ENCODE data around the gene TLN1. TPM values are rescaled to one million over a fixed set of nuclear protein-coding genes. Genes with fewer than 3 reads are reported as not detected.
A peak's percentile ranks its signal among the peaks of the same experiment; 100 is the strongest.

Gene TLN1
- total RNA-seq, 4 donors from 2014 or later, result 934 to 1,435 (median 1,196) TPM

- Histone ChIP-seq H3K4me3 (no peak overlapping the region), H3K36me3 (peaks cover 100% of the 10 kb centered on the region in 4 donors)
Measured at GRCh38 chr9:35703906-35704672, 27.9 kb downstream of the TLN1 start.

GRCh38 chr9:35702696-35703095, 29.3 kb downstream of the TLN1 start:
- TF ChIP-seq EP300 (IDR thresholded peaks at IDR 0.05) (no peak), POLR2AphosphoS5 (IDR thresholded peaks at IDR 0.05) (no peak), POLR2A (IDR thresholded peaks at IDR 0.05; ENCODE audit: low read depth) (no peak), CTCF (IDR thresholded peaks at IDR 0.05) (no peak)
- no peak overlapping the region for H3K4me3 ChIP-seq
- peaks cover 0 to 39% (median 14%) of the 10 kb centered on the region in 4 donors for H3K4me1 ChIP-seq
- H3K27me3 ChIP-seq, result no peaks in the 10 kb centered on the region
- no peaks in the 10 kb centered on the region for H3K9me3 ChIP-seq
- WGBS, result 96% methylated on average over 7 of the region's 7 CpGs
- H3K27ac ChIP-seq (replicated peaks in 1 of 4), result peak overlapping the region; percentile 69 to 98 (median 96)
- intact Hi-C loops (cut with DNase I), result no loop called here
- no peak for DNase-seq (ENCODE audit: extremely low spot score)
- peaks cover 100% of the 10 kb centered on the region in 4 donors for H3K36me3 ChIP-seq

More at GRCh38 chr9:35703906-35704672, 27.9 kb downstream of the TLN1 start:
- Histone ChIP-seq H3K9me3 (no peaks in the 10 kb centered on the region), H3K27ac (replicated peaks in 1 of 4) (peak overlapping the region; percentile 69 to 98 (median 96)), H3K4me1 (peaks cover 0 to 25% (median 1%) of the 10 kb centered on the region in 4 donors), H3K27me3 (no peaks in the 10 kb centered on the region)
- 93% methylated on average over 15 of the region's 26 CpGs for WGBS
- DNase-seq (ENCODE audit: extremely low spot score), result no peak
- intact Hi-C loops (cut with DNase I), result no loop called here
- TF ChIP-seq POLR2AphosphoS5 (IDR thresholded peaks at IDR 0.05) (peak in 1 of 2 donors; percentile 10), CTCF (IDR thresholded peaks at IDR 0.05) (no peak)

- no peak for TF ChIP-seq POLR2AphosphoS5 (IDR thresholded peaks at IDR 0.05)
- no peak for TF ChIP-seq POLR2A (IDR thresholded peaks at IDR 0.05; ENCODE audit: low read depth)
- TF ChIP-seq CTCF (IDR thresholded peaks at IDR 0.05), result no peak
- TF ChIP-seq EP300 (IDR thresholded peaks at IDR 0.05), result no peak
- Histone ChIP-seq H3K9me3 (no peaks in the 10 kb centered on the region), H3K4me1 (peaks cover 0 to 56% (median 32%) of the 10 kb centered on the region in 4 donors), H3K27ac (replicated peaks in 1 of 4) (peak overlapping the region; percentile 95 to 98 (median 96)), H3K36me3 (peaks cover 91 to 100% (median 97%) of the 10 kb centered on the region in 4 donors), H3K27me3 (no peaks in the 10 kb centered on the region), H3K4me3 (no peak overlapping the region)
- no peak for DNase-seq (ENCODE audit: extremely low spot score)
- intact Hi-C loops (cut with DNase I), result no loop called here
Measured at GRCh38 chr9:35700942-35701341, 31.1 kb downstream of the TLN1 start.

DNA sequence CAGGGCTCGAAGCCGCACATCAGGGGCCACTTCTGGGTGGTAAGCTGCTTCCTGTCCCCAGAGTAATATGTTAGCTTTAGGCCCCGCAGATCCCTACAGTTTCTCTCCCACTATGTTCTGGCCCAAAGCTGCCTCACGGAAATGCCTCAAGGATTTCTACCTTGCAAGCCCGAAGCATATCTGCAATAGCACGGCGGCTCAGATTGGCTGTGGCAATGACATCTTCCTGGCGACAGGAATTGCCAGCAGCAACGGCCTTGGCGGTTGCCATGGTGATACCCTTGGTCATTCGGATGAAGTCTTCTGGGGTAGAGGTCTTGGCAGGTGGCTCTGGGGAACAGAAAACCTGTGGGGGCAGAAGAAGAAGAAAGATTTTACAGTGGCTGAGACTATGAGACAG, 32.0 kb downstream of the TLN1 start:
- WGBS, result 86% methylated on average over 11 of the region's 11 CpGs
- H3K9me3 ChIP-seq, result no peaks in the 10 kb centered on the region
- H3K4me3 ChIP-seq, result no peak overlapping the region
- H3K36me3 ChIP-seq, result peaks cover 82 to 97% (median 93%) of the 10 kb centered on the region in 4 donors
- peaks cover 0 to 65% (median 41%) of the 10 kb centered on the region in 4 donors for H3K4me1 ChIP-seq
- no peak for DNase-seq (ENCODE audit: extremely low spot score)
- H3K27ac ChIP-seq (replicated peaks in 1 of 4), result peak overlapping the region; percentile 95 to 98 (median 96)
- no peak for TF ChIP-seq POLR2AphosphoS5 (IDR thresholded peaks at IDR 0.05)
- intact Hi-C loops (cut with DNase I), result no loop called here
- no peaks in the 10 kb centered on the region for H3K27me3 ChIP-seq

DNA sequence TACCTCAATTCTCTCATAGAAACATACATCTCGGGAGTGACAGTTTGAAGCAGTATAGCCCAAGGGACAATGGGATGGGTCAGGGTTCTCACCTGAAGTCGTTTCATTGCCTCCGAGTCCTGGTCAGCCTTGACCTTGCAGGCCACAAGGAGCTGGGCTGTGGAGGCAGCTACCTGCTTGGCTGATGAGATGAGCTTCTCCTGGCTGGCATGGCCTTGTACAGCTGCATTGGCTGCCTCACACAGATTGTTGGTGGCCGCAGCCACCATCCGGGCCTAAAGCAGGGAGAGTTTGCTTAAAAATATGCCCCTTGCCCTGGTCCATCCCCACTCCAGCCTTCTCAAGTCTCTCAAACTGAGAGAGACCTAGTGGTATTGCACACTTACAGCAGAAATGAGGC, 33.8 kb downstream of the TLN1 start:
- DNase-seq (ENCODE audit: extremely low spot score), result no peak
- WGBS, result 77% methylated on average over 5 of the region's 5 CpGs
- intact Hi-C loops (cut with DNase I), result no loop called here
- Histone ChIP-seq H3K4me1 (peaks cover 0 to 83% (median 53%) of the 10 kb centered on the region in 4 donors), H3K27ac (replicated peaks in 1 of 4) (peak overlapping the region; percentile 95 to 98 (median 96)), H3K9me3 (no peaks in the 10 kb centered on the region), H3K36me3 (peaks cover 64 to 79% (median 75%) of the 10 kb centered on the region in 4 donors), H3K27me3 (no peaks in the 10 kb centered on the region), H3K4me3 (no peak overlapping the region)
- no peak for TF ChIP-seq CTCF (IDR thresholded peaks at IDR 0.05)
- TF ChIP-seq POLR2AphosphoS5 (IDR thresholded peaks at IDR 0.05), result no peak
- no peak for TF ChIP-seq POLR2A (IDR thresholded peaks at IDR 0.05; ENCODE audit: low read depth)
- TF ChIP-seq EP300 (IDR thresholded peaks at IDR 0.05), result no peak

Data from esophagus muscularis mucosa (tissue), 4 donors.